GM18517 (cell line): Measurements from ENCODE around the gene ABHD13.
"Not testable (repeated sequence)": the region's sequence is repeated elsewhere in the genome, so short reads cannot be mapped to it uniquely, and the experiment has no call there.

Experiments used
- ATAC-seq: cut with Tn5 transposase; IDR thresholded peaks from one replicate; pipeline ENCODE4 v1.9.1; 2021; ENCODE audit warnings: mild to moderate bottlenecking, moderate library complexity; ENCODE audit not compliant: unreplicated experiment

ABHD13 gene

DNA sequence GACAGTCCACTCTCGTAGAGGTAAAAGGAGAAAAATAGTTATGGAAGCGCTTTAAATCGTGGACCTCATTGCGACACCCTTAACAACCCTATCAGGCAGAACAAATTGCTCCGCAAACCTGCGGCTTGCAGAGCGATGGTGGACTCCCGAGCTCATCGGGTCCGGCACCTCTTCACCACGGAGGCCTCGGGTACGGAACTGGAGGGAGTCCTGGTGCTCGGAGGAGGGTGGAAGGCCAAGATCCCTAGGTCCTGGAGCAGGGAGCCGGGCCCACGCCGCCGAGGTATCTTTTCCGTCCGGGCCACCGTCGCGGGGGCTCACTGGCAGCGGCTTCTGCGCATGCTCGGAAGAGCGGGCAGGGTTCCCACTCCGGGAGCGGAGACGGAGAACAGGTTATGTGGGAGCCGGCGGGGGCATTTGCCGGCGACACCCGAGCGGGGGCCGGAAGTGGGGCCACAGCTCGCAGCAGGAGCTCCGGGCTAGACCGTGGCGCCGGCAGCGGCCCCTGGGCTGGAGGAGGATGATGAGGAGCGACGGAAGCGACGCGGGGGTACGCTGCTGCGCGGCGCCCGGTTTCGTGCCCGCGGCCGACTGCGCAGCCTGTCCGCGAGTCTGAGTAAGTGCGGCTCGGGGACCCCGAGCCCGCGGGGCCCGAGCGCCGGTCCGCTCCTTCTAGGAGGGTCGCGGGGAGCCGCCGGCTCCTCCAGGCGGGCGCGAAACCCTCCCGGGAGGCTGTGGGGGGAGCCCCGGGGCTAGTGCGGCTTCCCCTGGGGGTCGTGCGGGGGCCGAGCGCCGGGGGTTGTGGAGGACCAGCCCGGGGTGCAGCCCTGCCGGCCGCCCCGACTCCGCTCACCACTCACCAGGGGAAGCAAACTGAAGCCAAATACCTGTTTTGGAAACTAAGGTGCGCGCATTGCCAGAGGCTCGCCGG, at the start of gene ABHD13:
Gene ABHD13, plus strand, starts transcription at position 349 of the 931 bp plus-strand sequence. CDS start 10,827 bp downstream, outside the sequence.
- peak; percentile 81 for ATAC-seq

DNA sequence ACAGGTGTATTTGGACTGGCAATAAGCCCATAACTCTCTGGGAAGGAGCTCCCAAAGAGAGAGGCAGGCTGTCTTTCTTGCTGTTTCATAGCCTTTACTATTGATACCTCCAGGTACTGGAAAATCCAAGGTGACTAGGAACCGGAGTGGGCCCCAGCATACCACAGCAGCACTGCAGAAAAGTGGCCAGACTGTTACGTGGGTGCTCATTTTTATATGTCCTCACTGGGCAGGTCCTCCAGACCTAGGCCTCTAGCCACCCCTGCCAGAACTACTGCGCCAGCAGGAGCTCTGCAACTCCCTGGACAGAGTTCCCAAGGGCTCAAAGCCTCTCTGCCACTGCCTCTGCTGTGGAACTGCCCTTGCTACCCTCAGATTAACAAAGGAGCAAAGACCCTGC, 49.3 kb upstream of the ABHD13 start:
- no peak for ATAC-seq

DNA sequence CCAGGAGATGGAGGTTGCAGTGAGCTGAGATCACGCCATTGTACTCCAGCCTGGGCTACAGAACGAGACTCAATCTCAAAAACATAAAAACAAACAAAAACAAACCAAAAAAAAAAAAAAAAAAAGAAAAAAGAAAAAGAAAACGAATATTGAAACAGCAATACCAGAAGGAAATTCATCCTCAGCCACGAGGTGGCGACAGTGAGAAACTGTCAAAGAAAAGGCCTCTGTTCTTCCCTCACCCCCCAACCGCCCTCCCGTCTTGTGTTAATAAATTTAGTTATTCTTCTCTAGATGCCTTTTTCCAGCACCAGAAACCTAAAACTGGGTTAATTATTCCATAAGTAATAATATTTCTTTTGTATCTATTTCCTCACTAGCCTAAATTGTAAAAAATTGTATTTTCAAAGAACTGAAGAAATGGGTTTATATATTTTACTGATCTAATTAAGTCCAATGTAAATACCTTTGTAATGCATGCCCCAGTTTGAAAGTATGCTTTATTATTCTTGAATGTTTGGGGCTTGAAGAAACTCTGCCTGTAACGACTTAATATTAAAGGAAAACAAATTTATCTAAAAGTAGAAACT, 41.4 kb upstream of the ABHD13 start:
- ATAC-seq = peak; percentile 66

DNA sequence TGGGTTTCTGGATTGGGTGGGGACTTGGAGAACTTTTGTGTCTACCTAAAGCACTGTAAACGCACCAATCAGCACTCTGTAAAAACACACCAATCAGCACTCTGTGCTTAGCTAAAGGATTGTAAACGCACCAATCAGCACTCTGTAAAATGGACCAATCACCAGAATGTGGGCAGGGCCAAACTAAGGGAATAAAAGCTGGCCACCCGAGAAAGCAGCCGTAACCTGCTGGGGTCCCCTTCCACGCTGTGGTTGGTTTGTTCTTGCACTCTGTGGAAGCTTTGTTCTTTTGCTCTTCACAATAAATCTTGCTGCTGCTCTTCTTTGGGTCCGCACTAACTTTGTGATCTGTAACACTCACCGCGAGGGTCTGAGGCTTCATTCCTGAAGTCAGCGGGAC, 40.1 kb upstream of the ABHD13 start:
- no peak for ATAC-seq

DNA sequence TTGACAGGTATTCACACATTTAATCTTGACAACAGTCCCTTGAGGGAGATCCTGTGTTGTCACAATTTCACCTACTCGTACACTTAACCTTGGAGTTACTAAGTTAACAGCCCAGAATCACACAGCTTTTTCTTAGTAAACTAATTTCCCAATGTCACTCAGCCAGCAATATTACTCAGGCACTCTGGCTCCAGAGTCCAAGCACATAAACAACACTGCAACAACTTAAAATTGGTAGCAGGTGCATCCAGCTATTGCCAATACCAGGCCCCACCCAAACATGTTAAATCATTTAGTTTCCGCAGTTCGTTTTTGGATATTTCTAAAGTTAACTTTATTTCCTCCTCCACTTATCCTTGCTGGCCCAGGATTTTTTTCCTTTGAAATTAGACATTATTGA, 35.5 kb upstream of the ABHD13 start:
- ATAC-seq = no peak

DNA sequence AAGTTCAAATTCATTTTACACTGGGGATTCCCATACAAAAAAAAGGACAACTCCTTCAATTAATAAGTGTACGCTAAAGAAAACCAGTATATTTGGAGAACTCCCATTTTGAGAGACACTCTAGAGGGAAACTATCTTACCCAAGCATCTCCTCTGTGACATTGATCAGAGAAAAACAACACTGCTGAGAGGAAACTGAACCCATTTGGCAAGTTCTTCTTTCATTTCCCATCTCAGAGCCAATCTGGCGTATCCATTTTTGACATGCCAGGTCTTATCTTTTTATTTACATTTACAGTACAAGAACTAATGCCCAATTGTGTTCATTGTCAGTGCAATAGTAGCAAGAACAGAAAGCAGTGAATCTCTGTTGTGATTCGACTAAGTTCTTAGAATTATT, 33.0 kb upstream of the ABHD13 start:
- ATAC-seq = no peak

DNA sequence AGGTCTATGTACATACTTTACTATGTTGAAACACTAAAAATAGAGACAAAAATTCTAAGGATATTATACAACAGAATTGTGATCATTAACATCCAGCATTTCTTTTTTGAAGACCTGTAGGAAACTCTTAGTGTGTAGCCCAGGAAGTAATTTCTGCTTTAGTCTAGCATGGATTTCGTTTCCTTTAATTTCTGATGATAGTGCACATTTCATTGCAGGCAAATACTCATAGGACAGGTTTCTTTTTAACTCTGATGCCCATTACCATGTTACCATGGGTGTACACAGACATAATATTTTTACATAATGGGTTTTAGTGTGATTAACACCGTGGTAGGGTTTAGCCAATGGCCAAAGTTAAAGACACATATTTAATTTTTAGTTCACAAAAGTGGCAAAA, 29.9 kb upstream of the ABHD13 start:
- ATAC-seq = no peak

DNA sequence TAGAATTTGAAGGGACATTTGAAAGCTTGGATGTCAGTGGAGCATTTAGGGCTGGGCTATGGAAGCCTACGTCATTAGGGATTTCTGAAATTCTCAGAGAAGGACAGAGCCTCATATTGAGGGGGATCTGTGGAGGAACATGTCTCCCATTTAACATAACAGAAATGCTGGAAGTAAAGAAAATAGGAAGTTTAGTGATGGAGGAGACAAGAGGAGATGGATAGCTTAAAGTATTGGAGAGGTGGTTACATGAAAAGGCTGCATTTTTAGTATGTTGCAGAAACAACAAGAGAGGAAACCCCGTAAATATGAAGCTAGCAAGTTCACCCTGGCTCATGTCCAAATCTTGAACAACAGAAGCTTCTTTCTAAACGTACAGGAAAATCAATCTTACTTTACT, 27.3 kb upstream of the ABHD13 start:
- no peak for ATAC-seq

DNA sequence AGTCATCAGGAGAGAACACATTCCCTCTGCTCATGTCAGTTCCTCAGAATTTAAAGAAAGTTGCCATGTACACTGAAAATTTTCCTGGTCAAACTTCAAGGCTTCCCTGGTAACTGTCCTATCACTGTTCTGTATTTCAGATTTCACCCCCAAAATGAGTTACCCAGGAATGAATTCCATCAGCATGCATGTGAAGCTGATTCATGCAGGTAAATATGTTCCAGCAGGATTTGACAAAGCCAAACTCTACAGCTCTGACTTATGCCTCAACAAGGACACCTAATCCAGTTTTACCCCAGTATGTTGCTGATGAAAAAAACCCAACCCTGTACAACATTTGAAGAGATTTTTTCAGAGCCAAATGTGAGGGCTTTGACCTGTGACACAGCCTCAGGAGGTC, 24.4 kb upstream of the ABHD13 start:
- ATAC-seq = no peak

DNA sequence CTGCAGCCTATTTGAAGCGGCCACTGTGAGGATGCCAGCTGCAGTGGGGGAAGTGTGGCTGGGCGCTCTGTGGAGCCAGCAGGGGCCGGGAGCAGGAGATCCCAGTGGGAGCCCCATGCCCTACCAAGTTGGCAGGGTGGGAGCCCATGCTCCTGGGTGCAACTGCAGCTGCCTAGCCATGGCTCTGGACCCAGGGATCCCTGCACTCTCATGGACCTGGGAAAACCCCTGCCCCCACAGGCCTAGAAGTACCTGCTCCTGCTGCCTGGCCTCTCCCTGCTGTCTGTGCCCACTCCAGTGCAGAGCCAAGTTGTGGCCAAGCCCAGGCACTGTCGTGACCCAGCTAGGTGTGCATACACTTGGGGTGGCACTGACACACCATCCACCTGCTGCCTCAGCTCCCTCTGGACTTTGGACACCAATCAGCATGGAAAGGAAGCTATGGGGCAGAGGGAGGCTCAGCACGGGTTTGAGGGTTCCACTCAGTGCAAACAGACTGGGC, 23.7 kb upstream of the ABHD13 start:
- no peak for ATAC-seq

DNA sequence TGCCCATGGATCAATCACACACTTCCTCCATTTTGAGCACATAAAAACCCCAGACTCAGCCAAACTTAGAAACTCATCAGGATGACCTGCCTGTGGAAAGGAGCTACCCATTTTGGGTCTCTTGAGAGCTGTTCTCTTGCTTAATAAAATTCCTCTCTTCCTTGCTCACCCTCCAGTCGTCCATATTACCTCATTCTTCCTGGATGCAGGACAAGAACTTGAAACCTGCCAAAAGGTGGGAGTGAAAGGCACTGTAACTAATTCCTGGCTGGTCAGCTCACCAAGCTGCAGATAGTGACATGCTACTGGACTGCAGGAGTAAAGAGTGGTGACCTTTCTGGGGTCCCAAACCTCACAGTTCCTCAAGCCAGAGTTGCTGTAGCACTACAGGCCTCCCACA, 23.0 kb upstream of the ABHD13 start:
- ATAC-seq = no peak

DNA sequence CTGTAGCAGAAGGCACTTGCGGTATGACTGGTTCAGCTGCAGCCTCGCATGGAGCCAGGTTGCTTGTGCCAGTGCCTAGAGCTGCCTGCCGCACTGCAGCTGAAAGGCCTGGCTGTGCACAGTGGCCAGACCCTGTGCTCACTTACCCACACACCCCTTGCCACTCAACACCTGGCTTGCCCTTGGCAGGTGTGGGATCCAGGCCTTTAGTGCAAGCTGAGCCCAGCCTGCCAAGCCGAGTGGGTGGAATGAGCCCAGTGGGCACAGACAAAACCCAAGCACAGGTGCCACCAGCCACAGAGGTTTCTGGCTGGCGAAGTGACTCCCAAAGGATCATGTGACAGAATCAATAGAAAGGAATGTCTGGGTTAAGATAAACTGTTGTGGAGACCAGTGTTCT, 22.3 kb upstream of the ABHD13 start:
- ATAC-seq = no peak

DNA sequence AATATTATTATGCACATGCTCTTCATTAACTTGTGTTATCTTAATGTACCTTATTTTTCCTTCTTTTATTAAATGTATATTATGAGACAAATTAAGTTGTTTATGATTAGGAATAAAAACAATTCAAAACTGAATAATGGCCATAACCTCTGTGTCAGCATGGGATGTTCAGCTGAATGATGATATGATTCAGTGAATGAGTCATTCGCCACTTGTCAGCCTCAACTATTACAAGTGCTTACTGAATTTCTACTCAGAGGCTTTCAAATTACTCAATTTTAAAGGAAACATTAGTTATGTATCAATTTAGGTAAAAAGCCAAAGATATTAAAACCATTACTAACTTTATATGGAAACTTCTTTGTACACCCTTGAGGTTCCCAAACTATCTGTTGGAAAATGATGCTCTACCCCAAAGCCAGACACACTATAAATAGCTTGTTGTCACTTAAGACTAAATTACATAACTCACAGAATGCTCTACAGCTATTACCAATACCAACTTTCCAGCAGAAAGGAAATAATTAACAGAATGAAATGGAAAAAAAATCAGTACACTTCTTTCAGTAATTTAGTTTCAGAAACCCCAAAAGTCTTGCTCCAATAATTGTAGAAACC, 17.3 kb upstream of the ABHD13 start:
- no peak for ATAC-seq

DNA sequence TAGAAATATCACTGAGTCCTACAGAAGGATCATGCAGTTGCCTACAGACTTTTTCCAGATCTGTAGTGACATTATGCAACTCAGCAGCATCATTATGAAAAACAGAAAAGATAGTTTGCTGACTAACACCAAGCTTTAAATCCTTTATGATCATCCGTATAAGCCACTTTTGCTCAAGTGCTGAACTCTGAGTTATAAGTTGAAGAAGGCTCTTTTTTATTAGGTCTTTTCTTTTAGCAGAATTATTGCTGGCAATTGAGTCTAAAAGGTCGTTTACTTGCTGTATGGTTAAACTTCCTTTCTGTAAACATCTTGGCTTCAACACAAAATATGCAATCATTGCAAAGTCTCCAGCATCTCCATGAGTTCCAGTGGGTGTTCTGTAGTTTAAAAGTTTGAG, 7.6 kb upstream of the ABHD13 start:
- no peak for ATAC-seq

DNA sequence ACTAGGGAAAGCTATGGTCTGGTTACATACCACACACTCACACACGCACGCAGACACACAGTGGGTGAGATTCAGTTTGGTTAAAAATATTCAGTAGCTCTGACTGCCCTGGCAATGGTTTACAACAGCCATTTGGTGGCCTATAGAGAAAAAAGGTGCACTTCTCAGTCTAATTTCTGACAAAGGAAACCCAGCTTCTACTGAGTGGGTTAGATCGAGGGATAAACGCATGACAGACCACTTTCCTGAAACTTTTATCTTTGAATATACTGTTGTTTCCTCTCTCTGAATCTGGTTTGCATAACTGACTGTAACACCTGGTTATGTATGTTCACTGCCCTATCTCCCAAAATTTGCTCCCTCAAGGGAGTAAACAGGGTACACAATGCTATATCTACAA, 5.3 kb upstream of the ABHD13 start:
- ATAC-seq = peak; percentile 61

DNA sequence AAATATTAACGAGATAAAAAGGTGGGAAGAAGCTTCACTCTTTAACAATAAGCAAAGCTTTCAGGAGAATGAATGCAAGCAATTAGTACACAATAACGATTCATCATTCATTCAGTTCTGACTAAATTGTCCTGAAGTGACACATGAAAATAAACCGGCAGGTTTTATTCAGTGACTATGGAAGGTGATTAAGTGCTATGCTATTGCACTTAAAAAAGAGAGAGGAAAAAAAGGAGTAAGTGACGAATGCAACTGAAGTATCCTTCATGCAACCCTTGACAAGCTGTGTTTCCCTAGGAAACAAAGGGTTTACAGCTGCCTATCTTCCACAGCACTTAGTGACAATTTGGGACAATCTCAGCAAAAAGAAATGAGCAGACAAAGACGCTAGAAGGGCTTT, 4.2 kb upstream of the ABHD13 start:
- ATAC-seq = no peak

DNA sequence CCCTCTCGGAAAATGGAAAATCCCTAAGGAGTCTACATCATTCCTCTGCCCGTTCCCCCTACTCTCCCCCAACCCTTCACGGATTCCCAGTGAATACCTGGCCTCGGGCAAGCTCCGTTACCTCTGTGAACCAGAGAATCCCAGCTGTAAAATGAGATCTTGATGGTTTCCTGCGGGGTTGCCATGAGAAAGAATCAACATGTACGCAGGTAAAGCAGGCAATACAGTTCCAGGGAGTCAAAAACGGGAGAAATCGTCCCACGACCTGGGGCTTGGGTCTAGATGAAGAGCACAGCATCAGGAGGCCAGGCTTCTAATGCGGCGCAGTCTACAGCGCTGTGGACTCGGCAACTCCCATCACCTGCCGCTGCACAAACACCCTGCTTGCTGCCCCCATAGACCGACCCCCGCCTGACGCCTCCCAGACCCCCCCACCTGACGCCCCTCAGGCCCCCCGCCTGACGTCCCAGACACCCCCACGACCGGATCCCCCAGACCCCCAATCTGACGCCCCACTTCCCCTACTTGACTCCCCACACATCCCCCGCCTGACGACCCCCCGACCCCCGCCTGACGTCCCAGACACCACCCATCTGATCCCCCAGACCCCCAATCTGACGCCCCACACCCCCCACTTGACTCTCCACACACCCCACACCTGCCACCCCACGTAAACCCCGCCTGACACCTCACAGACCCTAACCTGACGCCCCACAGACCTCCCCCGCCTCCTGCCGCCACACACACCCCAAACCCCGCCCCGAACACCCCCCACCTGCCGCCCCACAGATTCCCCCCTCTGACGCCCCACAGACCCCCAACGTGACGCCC, 3.5 kb upstream of the ABHD13 start:
- ATAC-seq = no peak

DNA sequence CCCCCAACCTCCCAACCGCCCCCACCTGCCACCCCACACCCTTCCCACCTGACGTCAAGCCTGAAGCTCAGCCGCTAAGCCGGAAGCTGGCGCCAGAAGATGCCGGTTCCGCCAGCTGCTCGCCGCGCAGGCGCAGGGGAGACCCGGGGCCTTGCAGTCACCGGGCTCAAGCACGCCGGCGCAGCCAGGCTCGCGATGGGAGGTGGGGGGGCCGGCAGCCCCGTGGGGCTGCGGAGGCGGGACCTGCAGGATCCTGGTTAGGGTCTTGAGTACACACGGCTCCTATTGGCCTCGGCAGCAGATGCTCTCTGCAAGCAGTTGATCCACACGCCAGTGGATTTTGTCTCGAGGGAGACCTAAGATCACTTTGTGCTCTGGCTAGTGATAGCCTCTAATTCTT, 2.8 kb upstream of the ABHD13 start, which contains the start of gene LIG4:
Gene LIG4, minus strand, starts transcription at position 101 of the 400 bp plus-strand sequence. CDS start 4,268 bp downstream, outside the sequence.
- peak; percentile 49 for ATAC-seq

DNA sequence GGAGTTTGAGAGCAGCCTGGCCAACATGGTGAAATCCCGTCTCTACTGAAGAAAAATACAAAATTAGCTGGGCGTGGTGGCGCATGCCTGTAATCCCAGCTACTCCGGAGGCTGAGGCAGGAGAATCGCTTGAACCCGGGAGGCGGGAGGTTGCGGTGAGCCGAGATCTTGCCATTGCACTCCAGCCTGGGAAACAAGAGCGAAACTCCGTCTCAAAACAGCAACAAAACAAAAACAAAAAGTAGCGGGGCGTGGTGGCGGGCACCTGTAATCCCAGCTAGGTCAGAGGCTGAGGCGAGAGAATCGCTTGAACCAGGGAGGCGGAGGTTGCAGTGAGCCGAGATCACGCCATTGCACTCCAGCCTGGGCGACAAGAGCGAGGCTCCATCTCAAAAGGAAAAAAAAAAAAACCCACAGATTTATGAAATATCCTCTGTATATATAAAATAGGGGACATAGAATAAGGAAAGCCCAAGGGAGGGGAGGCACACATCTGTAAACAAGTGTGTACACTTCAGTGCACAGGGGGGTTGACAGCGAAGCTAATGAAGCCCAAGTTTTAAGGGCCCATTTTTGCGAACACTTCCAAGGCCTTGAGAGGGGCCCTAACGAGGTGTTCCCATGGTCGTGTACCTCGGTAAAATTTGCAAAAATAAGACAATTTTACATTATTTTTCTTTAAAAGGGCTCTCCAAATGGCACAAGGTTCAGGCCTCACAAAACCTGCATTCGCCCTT, 717 bp upstream of the ABHD13 start:
- not testable (repeated sequence) for ATAC-seq

DNA sequence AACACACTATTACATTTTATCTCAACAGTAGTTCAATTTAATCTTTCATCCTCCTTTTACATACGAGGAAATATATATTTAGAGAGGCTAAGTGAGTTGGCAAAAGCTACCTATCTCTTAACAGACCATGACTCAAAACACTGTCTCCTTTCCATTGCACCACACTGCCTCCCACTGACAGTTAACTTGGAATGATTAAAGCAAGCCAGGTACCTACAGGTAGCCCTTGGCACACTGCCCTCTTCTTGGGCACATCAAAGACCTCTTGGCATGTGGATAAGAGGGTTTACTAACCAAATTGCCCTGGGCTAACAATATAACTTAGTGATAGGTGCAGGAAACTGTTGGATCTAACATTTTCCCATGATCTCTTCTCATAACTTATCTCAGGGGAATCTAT, 1.8 kb downstream of the ABHD13 start:
- no peak for ATAC-seq
